ENCODE data around the gene DMRTC1B. TPM values are rescaled to one million over a fixed set of nuclear protein-coding genes. Genes with fewer than 3 reads are reported as not detected.
"Not testable (repeated sequence)": the region's sequence is repeated elsewhere in the genome, so short reads cannot be mapped to it uniquely, and the experiment has no call there.

DMRTC1B gene
- total and polyA plus RNA-seq, 2 donors (not counting 3 experiments of a cell fraction or from before 2014, with no cell fraction given) = not detected

DNA sequence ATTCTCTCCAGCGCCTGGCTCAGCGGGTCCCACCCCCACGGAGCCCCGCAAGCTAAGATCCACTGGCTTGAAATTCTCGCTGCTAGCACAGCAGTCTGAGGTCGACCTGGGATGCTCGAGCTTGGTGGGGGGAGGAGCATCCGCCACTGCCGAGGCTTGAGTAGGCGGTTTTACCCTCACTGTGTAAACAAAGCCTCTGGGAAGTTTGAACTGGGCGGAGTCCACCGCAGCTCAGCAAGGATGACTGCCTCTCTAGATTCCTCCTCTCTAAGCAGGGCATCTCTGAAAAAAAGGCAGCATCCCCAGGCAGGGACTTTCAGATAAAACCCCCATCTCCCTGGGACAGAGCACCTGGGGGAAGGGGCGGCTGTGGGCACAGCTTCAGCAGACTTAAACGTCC, 113.0 kb downstream of the DMRTC1B start:
- POLR2A ChIA-PET; FAIRE-seq; intact Hi-C loops (cut with micrococcal nuclease); CTCF ChIA-PET; H3K4me2 ChIP-seq (ENCODE audit: insufficient read depth, low read length); H3K4me3 ChIP-seq (replicated peaks in 1 of 3; ENCODE audit: insufficient read depth in 1 of 3, low read depth in 1 of 3, low read length in 3 of 3); H3K27me3 ChIP-seq (ENCODE audit: control insufficient read depth in 2 of 2, insufficient read depth in 2 of 2, low read length in 2 of 2); H3K79me2 ChIP-seq (ENCODE audit: control insufficient read depth, insufficient read depth, low read length); H3K9ac ChIP-seq (replicated peaks; ENCODE audit: extremely low read depth, insufficient read depth, low read length); H2AFZ ChIP-seq (ENCODE audit: low read depth, low read length); H3K4me1 ChIP-seq (ENCODE audit: control insufficient read depth, extremely low read depth, insufficient read depth, low read length); DNase-seq (ENCODE audit: low read depth, low spot score); H3K9me1 ChIP-seq (replicated peaks; ENCODE audit: control insufficient read depth, extremely low read depth, insufficient read depth, low read length); H4K20me1 ChIP-seq (replicated peaks; ENCODE audit: control insufficient read depth, extremely low read depth, insufficient read depth, low read length); dilution Hi-C loops (cut with MboI; ENCODE audit: extremely low pct_ligation_motif_present, low sequenced_read_pairs); H3K36me3 ChIP-seq (ENCODE audit: control insufficient read depth in 2 of 2, extremely low read depth in 1 of 2, insufficient read depth in 2 of 2, low read length in 2 of 2); BruUV-seq (replicated peaks); H3K27ac ChIP-seq (ENCODE audit: insufficient read depth, low read depth, low read length); H3K9me3 ChIP-seq (replicated peaks; ENCODE audit: control insufficient read depth, insufficient read depth, low read length): not testable (repeated sequence)

Small RNA genes lying within 50 kb of the gene (small RNA-seq; reads per million reads assigned to genes)
- 3.1 reads per million, percentile 18 among the genes with 10 or more reads in this experiment for gene RNU1-112P (ENCODE audit: insufficient read depth, insufficient read length, low read depth, low replicate concordance)

Other genes starting within 250 kb of the DMRTC1B start
- 37.2 and 38.9 TPM in 2 replicates for gene HDAC8, start 204.0 kb upstream of the DMRTC1B start, total RNA-seq
- 15.2 and 17.6 TPM in 2 replicates for gene HDAC8, start 204.0 kb upstream of the DMRTC1B start, polyA plus RNA-seq
- 5.5 and 7.1 TPM in 2 replicates for gene PHKA1, start 62.6 kb upstream of the DMRTC1B start, total RNA-seq
- 2.8 and 3.3 TPM in 2 replicates for gene PHKA1, start 62.6 kb upstream of the DMRTC1B start, polyA plus RNA-seq
- not detected in 2 replicates for gene FAM236B, start 5.8 kb downstream of the DMRTC1B start, total RNA-seq
- not detected in 2 replicates for gene FAM236B, start 5.8 kb downstream of the DMRTC1B start, polyA plus RNA-seq
- not detected in 2 replicates for gene FAM236D, start 31.3 kb downstream of the DMRTC1B start, total RNA-seq
- gene FAM236D, start 31.3 kb downstream of the DMRTC1B start, polyA plus RNA-seq = not detected in 2 replicates
- gene FAM236C, start 135.7 kb downstream of the DMRTC1B start, total RNA-seq = not detected in 2 replicates
- not detected in 2 replicates for gene FAM236C, start 135.7 kb downstream of the DMRTC1B start, polyA plus RNA-seq
- gene FAM236A, start 161.3 kb downstream of the DMRTC1B start, total RNA-seq = not detected in 2 replicates
- not detected in 2 replicates for gene FAM236A, start 161.3 kb downstream of the DMRTC1B start, polyA plus RNA-seq
- gene DMRTC1, start 166.9 kb downstream of the DMRTC1B start, total RNA-seq = not detected in 2 replicates
- not detected in 2 replicates for gene DMRTC1, start 166.9 kb downstream of the DMRTC1B start, polyA plus RNA-seq
- gene PABPC1L2B, start 226.0 kb downstream of the DMRTC1B start, total RNA-seq = not detected in 2 replicates
- gene PABPC1L2B, start 226.0 kb downstream of the DMRTC1B start, polyA plus RNA-seq = not detected in 2 replicates